ENCODE data around the gene GAB2. TPM values are rescaled to one million over a fixed set of nuclear protein-coding genes. Genes with fewer than 3 reads are reported as not detected.

The GAB2 gene
- total and polyA plus RNA-seq, 2 donors (not counting 1 experiment from before 2014, with no cell fraction given) = 5.8 to 85.9 TPM

DNA sequence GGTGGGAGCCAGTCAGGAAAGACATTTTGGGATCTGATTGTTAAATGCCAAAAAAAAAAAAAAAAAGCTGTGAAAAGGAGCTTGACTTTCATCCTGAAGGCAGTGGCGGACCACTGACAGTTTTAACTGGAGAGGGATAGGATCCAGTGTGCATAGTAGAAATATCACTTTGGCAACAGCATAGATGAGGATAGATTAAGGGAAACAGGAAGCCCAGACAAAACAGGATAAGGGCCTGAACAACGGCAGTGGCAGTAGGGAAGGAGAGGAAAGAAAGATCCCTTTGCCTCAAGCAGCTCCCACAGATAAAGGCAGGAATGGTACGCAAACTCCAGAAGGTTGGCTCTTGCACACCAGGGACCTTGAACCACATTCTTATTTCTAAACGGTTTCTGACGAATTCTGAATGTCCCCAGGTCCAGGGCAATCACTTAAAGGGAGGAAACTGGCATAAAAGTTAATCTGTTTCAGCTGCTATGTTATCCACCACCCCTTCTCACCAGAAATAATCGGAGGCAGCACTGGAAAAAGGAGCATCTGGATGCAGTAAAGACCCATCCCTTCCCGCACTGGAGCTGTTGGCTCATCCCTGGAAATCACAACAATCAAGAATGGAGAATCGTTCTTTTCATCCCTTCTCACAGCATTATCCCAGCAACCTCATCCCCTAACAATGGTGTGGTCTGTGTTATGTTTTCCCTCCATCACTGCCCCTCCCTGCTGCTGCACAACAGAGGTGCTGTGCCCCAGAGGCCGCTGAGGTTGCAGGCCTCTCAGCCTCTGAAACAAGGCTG is 99.1 kb downstream of the GAB2 start:
- peaks cover 4% of the 10 kb centered on the region for H3K9me3 Mint-ChIP-seq (ENCODE audit: insufficient read depth)
- no peaks in the 10 kb centered on the region for H3K27me3 Mint-ChIP-seq
- Histone ChIP-seq H3K4me3 (ENCODE audit: control extremely low read depth in 1 of 5, extremely low read depth in 1 of 5, insufficient read depth in 1 of 5, low read depth in 2 of 5, low read length in 4 of 5) (no peak overlapping the region), H3K4me2 (replicated peaks; ENCODE audit: low read depth, low read length, poor library complexity, severe bottlenecking) (no peak overlapping the region), H4K20me1 (ENCODE audit: control insufficient read depth, insufficient read depth, low read length, poor library complexity, severe bottlenecking) (no peaks in the 10 kb centered on the region), H3K36me3 (replicated peaks in 1 of 2; ENCODE audit: control extremely low read depth in 1 of 2, control insufficient read depth in 1 of 2, extremely low read depth in 1 of 2, insufficient read depth in 2 of 2, low read length in 1 of 2) (no peaks in the 10 kb centered on the region), H2AFZ (ENCODE audit: insufficient read depth, low read depth, low read length, poor library complexity, severe bottlenecking) (no peak overlapping the region), H3K27me3 (replicated peaks in 1 of 4; ENCODE audit: control extremely low read depth in 1 of 4, control insufficient read depth in 3 of 4, insufficient read depth in 4 of 4, low read length in 3 of 4) (no peaks in the 10 kb centered on the region), H3K9me3 (ENCODE audit: control extremely low read depth in 1 of 3, control insufficient read depth in 2 of 3, insufficient read depth in 1 of 3, low read length in 2 of 3) (peaks cover 0 to 4% (median 2%) of the 10 kb centered on the region in 3 donors), H3K4me1 (ENCODE audit: control insufficient read depth in 2 of 2, insufficient read depth in 2 of 2, low read length in 2 of 2) (peaks cover 3 to 13% of the 10 kb centered on the region in 2 donors), H3K27ac (ENCODE audit: low read length in 2 of 2) (no peak overlapping the region), H3K9ac (ENCODE audit: low read length) (no peak overlapping the region), H3K79me2 (ENCODE audit: control insufficient read depth, insufficient read depth, low read length) (peaks cover 35% of the 10 kb centered on the region)
- H3K4me3 Mint-ChIP-seq = no peak overlapping the region
- no peak for TF ChIP-seq EZH2 (IDR thresholded peaks at IDR 0.05; ENCODE audit: borderline replicate concordance, insufficient read depth, low read depth, low read length, poor library complexity, severe bottlenecking)
- no peak for TF ChIP-seq CTCF (IDR thresholded peaks at IDR 0.05)
- peaks cover 41% of the 10 kb centered on the region for H3K4me1 Mint-ChIP-seq
- WGBS (ENCODE audit: insufficient coverage) = 91% methylated on average over 8 of the region's 9 CpGs
- DNase-seq (no peak), ATAC-seq (ENCODE audit: low read depth) (no peak)
- CTCF ChIA-PET = no interaction called here
- POLR2A ChIA-PET = no interaction called here
- intact Hi-C loops (cut with micrococcal nuclease) = no loop called here
- no peak overlapping the region for H3K27ac Mint-ChIP-seq

- CTCF ChIA-PET = no interaction called here
- Mint-ChIP-seq H3K27ac (no peak overlapping the region), H3K27me3 (no peaks in the 10 kb centered on the region), H3K4me3 (no peak overlapping the region), H3K9me3 (ENCODE audit: insufficient read depth) (peaks cover 4% of the 10 kb centered on the region), H3K4me1 (peaks cover 41% of the 10 kb centered on the region)
- Histone ChIP-seq H3K4me2 (replicated peaks; ENCODE audit: low read depth, low read length, poor library complexity, severe bottlenecking) (no peak overlapping the region), H3K27ac (ENCODE audit: low read length in 2 of 2) (no peak overlapping the region), H3K4me3 (ENCODE audit: control extremely low read depth in 1 of 5, extremely low read depth in 1 of 5, insufficient read depth in 1 of 5, low read depth in 2 of 5, low read length in 4 of 5) (no peak overlapping the region), H3K79me2 (ENCODE audit: control insufficient read depth, insufficient read depth, low read length) (peaks cover 22% of the 10 kb centered on the region), H3K9ac (ENCODE audit: low read length) (no peak overlapping the region), H3K36me3 (replicated peaks in 1 of 2; ENCODE audit: control extremely low read depth in 1 of 2, control insufficient read depth in 1 of 2, extremely low read depth in 1 of 2, insufficient read depth in 2 of 2, low read length in 1 of 2) (no peaks in the 10 kb centered on the region), H3K27me3 (replicated peaks in 1 of 4; ENCODE audit: control extremely low read depth in 1 of 4, control insufficient read depth in 3 of 4, insufficient read depth in 4 of 4, low read length in 3 of 4) (no peaks in the 10 kb centered on the region), H2AFZ (ENCODE audit: insufficient read depth, low read depth, low read length, poor library complexity, severe bottlenecking) (no peak overlapping the region), H3K9me3 (ENCODE audit: control extremely low read depth in 1 of 3, control insufficient read depth in 2 of 3, insufficient read depth in 1 of 3, low read length in 2 of 3) (no peaks in the 10 kb centered on the region), H3K4me1 (ENCODE audit: control insufficient read depth in 2 of 2, insufficient read depth in 2 of 2, low read length in 2 of 2) (peaks cover 12 to 23% of the 10 kb centered on the region in 2 donors), H4K20me1 (ENCODE audit: control insufficient read depth, insufficient read depth, low read length, poor library complexity, severe bottlenecking) (no peaks in the 10 kb centered on the region)
- POLR2A ChIA-PET = no interaction called here
- 94% methylated on average over 2 of the region's 3 CpGs for WGBS (ENCODE audit: insufficient coverage)
- DNase-seq (no peak), ATAC-seq (ENCODE audit: low read depth) (no peak)
- TF ChIP-seq EZH2 (IDR thresholded peaks at IDR 0.05; ENCODE audit: borderline replicate concordance, insufficient read depth, low read depth, low read length, poor library complexity, severe bottlenecking) = no peak
- TF ChIP-seq CTCF (IDR thresholded peaks at IDR 0.05) = no peak
- intact Hi-C loops (cut with micrococcal nuclease) = no loop called here
Measured at GRCh38 chr11:78315724-78316123, 101.9 kb downstream of the GAB2 start.
